CD8-positive, alpha-beta memory T cell (primary cell): ENCODE results near the gene DESI2. TPM values are rescaled to one million over a fixed set of nuclear protein-coding genes. Genes with fewer than 3 reads are reported as not detected.
A peak's percentile ranks its signal among the peaks of the same experiment; 100 is the strongest.

ENCODE experiments used
- CTCF ChIA-PET: fragments of 350-600 bp; sonication (Branson Sonifier 250); formaldehyde crosslinking; loops from one replicate; lab custom pipeline; 2021; ENCODE audit warnings: antibody characterized with exemption; lab: Charles Lee
- POLR2A ChIA-PET: fragments of 350-600 bp; sonication (Branson Sonifier 250); formaldehyde crosslinking; loops from one replicate; lab custom pipeline; 2021; ENCODE audit warnings: antibody characterized with exemption; lab: Charles Lee
- DNase-seq, 5 donors: peaks; one replicate each; pipeline versions ENCODE4 v3.0.0 to v3.0.0-alpha.2; 2020 to 2022; ENCODE audit warnings: mixed read lengths in 1 of 5
- H3K27ac ChIP-seq: one replicate; pipeline ENCODE4 v1.7.0; 2013; ENCODE audit warnings: low read depth, mild to moderate bottlenecking, low read length, moderate library complexity
- H3K27me3 ChIP-seq: 2 replicates; pipeline ENCODE4 v1.7.0; 2013; ENCODE audit warnings: low read length, mild to moderate bottlenecking; ENCODE audit not compliant: insufficient read depth, poor library complexity, severe bottlenecking
- H3K36me3 ChIP-seq: 2 replicates; pipeline ENCODE4 v1.7.0; 2013; ENCODE audit warnings: mild to moderate bottlenecking, low read length, moderate library complexity; ENCODE audit not compliant: insufficient read depth
- H3K4me1 ChIP-seq: 2 replicates; pipeline ENCODE4 v1.7.0; 2013; ENCODE audit warnings: mild to moderate bottlenecking, low read length, moderate library complexity; ENCODE audit not compliant: insufficient read depth
- H3K4me3 ChIP-seq: 2 replicates; pipeline ENCODE4 v1.7.0; 2013; ENCODE audit warnings: mild to moderate bottlenecking, low read length
- H3K9me3 ChIP-seq: 2 replicates; pipeline ENCODE4 v1.7.0; 2013; ENCODE audit warnings: mild to moderate bottlenecking, low read length
- H3K27ac Mint-ChIP-seq, 8 donors: one replicate each; pipeline ENCODE4 v1.8.0; 2020 to 2021; ENCODE audit warnings: mixed read lengths in 8 of 8, mild to moderate bottlenecking in 6 of 8, inconsistent platforms in 3 of 8, moderate library complexity in 3 of 8
- H3K27me3 Mint-ChIP-seq, 2 donors: one replicate each; pipeline ENCODE4 v1.8.0; 2020 to 2021; ENCODE audit warnings: mixed read lengths in 2 of 2, mild to moderate bottlenecking in 1 of 2, moderate library complexity in 1 of 2
- H3K36me3 Mint-ChIP-seq, 3 donors: one replicate each; pipeline ENCODE4 v1.8.0; 2020 to 2021; ENCODE audit warnings: mixed read lengths in 3 of 3, inconsistent platforms in 1 of 3, mild to moderate bottlenecking in 1 of 3
- H3K4me1 Mint-ChIP-seq, 3 donors: one replicate each; pipeline ENCODE4 v1.8.0; 2020 to 2021; ENCODE audit warnings: mixed read lengths in 3 of 3, inconsistent platforms in 1 of 3, mild to moderate bottlenecking in 1 of 3
- H3K4me3 Mint-ChIP-seq, 7 donors: one replicate each; pipeline ENCODE4 v1.8.0; 2020 to 2021; ENCODE audit warnings: mixed read lengths in 7 of 7, mild to moderate bottlenecking in 6 of 7, moderate library complexity in 4 of 7, inconsistent platforms in 2 of 7
- H3K9me3 Mint-ChIP-seq, 5 donors: one replicate each; pipeline ENCODE4 v1.8.0; 2020 to 2022; ENCODE audit warnings: mixed read lengths in 5 of 5, mild to moderate bottlenecking in 3 of 5, moderate library complexity in 2 of 5, inconsistent platforms in 1 of 5
- polyA plus RNA-seq: library from polyadenylated mRNA; unstranded; fragments of 300-500 nt; fragmentation: Illumina TruSeq; gene quantifications from one replicate; pipeline ENCODE4 v1.2.3, GENCODE V29; 2021
- total RNA-seq, 2 experiments: library from RNA; stranded (reverse); gene quantifications; one replicate each; pipeline ENCODE4 v1.2.3, GENCODE V29; 2021

The DESI2 gene
- total and polyA plus RNA-seq, 3 experiments from 2014 or later = 21.4 to 33.7 (median 32.9) TPM

GRCh38 chr1:244710474-244711062 is 57.6 kb downstream of the DESI2 start:
- H3K27ac ChIP-seq = no peak overlapping the region
- CTCF ChIA-PET = no interaction called here

GRCh38 chr1:244712669-244713068 is 59.7 kb downstream of the DESI2 start:
- H3K4me3 ChIP-seq = no peak overlapping the region
- no peaks in the 10 kb centered on the region for H3K9me3 Mint-ChIP-seq
- H3K9me3 ChIP-seq = no peaks in the 10 kb centered on the region
- ChIA-PET POLR2A (no interaction called here), CTCF (no interaction called here)
- no peak overlapping the region for H3K27ac Mint-ChIP-seq
- H3K4me1 ChIP-seq = no peaks in the 10 kb centered on the region
- H3K27me3 Mint-ChIP-seq = no peaks in the 10 kb centered on the region
- DNase-seq = no peak
- H3K36me3 Mint-ChIP-seq = peaks cover 0 to 1% (median 0%) of the 10 kb centered on the region in 3 donors
- H3K36me3 ChIP-seq = no peaks in the 10 kb centered on the region
- H3K4me3 Mint-ChIP-seq = no peak overlapping the region
- H3K27ac ChIP-seq = no peak overlapping the region
- H3K4me1 Mint-ChIP-seq = no peaks in the 10 kb centered on the region
- H3K27me3 ChIP-seq = no peaks in the 10 kb centered on the region

More at GRCh38 chr1:244710474-244711062, 57.6 kb downstream of the DESI2 start:
- Mint-ChIP-seq H3K9me3 (no peaks in the 10 kb centered on the region), H3K4me3 (no peak overlapping the region), H3K27ac (peak overlapping the region in 1 of 8 donors; percentile 48), H3K4me1 (no peaks in the 10 kb centered on the region), H3K27me3 (no peaks in the 10 kb centered on the region), H3K36me3 (peaks cover 0 to 14% (median 11%) of the 10 kb centered on the region in 3 donors)
- H3K4me1 ChIP-seq = no peaks in the 10 kb centered on the region
- no peaks in the 10 kb centered on the region for H3K9me3 ChIP-seq
- H3K36me3 ChIP-seq = no peaks in the 10 kb centered on the region
- no peaks in the 10 kb centered on the region for H3K27me3 ChIP-seq
- POLR2A ChIA-PET = no interaction called here
- H3K4me3 ChIP-seq = no peak overlapping the region
- no peak for DNase-seq

GRCh38 chr1:244713332-244713731 is 60.4 kb downstream of the DESI2 start:
- Histone ChIP-seq H3K4me1 (no peaks in the 10 kb centered on the region), H3K36me3 (no peaks in the 10 kb centered on the region), H3K27me3 (no peaks in the 10 kb centered on the region), H3K9me3 (no peaks in the 10 kb centered on the region), H3K4me3 (no peak overlapping the region), H3K27ac (no peak overlapping the region)
- ChIA-PET CTCF (no interaction called here), POLR2A (no interaction called here)
- H3K27ac Mint-ChIP-seq = no peak overlapping the region
- H3K27me3 Mint-ChIP-seq = no peaks in the 10 kb centered on the region
- peaks cover 0 to 1% (median 0%) of the 10 kb centered on the region in 3 donors for H3K36me3 Mint-ChIP-seq
- DNase-seq = no peak
- no peaks in the 10 kb centered on the region for H3K9me3 Mint-ChIP-seq
- H3K4me3 Mint-ChIP-seq = no peak overlapping the region
- no peaks in the 10 kb centered on the region for H3K4me1 Mint-ChIP-seq

- Mint-ChIP-seq H3K27ac (no peak overlapping the region), H3K9me3 (no peaks in the 10 kb centered on the region), H3K4me1 (peaks cover 9 to 14% (median 11%) of the 10 kb centered on the region in 3 donors), H3K36me3 (peaks cover 0 to 1% (median 0%) of the 10 kb centered on the region in 3 donors), H3K27me3 (peaks cover 10 to 26% of the 10 kb centered on the region in 2 donors), H3K4me3 (peak overlapping the region in 6 of 7 donors; percentile 5 to 82 (median 22))
- POLR2A ChIA-PET = no interaction called here
- CTCF ChIA-PET = no interaction called here
- Histone ChIP-seq H3K27me3 (no peaks in the 10 kb centered on the region), H3K4me3 (no peak overlapping the region), H3K27ac (no peak overlapping the region), H3K4me1 (no peaks in the 10 kb centered on the region), H3K9me3 (no peaks in the 10 kb centered on the region), H3K36me3 (no peaks in the 10 kb centered on the region)
- no peak for DNase-seq
These were observed 75.0 kb downstream of the DESI2 start for GRCh38 chr1:244727871-244728474.

GRCh38 chr1:244730153-244730933 is 77.4 kb downstream of the DESI2 start:
- DNase-seq = peak in 3 of 5 donors; percentile 9 to 52 (median 17)
- no peaks in the 10 kb centered on the region for H3K27me3 ChIP-seq
- Mint-ChIP-seq H3K4me1 (peaks cover 9 to 14% (median 11%) of the 10 kb centered on the region in 3 donors), H3K36me3 (peaks cover 0 to 1% (median 0%) of the 10 kb centered on the region in 3 donors), H3K27me3 (peaks cover 13 to 26% of the 10 kb centered on the region in 2 donors), H3K4me3 (peak overlapping the region; percentile 91 to 97 (median 92)), H3K9me3 (no peaks in the 10 kb centered on the region), H3K27ac (peak overlapping the region in 6 of 8 donors; percentile 22 to 90 (median 74))
- no peak overlapping the region for H3K27ac ChIP-seq
- H3K9me3 ChIP-seq = no peaks in the 10 kb centered on the region
- POLR2A ChIA-PET = interaction anchor here (0.8 kb wide), 1 partner anchor 239 kb away, joined by 3 read pairs; a partner anchor contains a TSS
- H3K4me1 ChIP-seq = no peaks in the 10 kb centered on the region
- CTCF ChIA-PET = no interaction called here
- H3K4me3 ChIP-seq = peak overlapping the region; percentile 33
- no peaks in the 10 kb centered on the region for H3K36me3 ChIP-seq

GRCh38 chr1:244730934-244731434 is 78.1 kb downstream of the DESI2 start:
- no peak for DNase-seq
- POLR2A ChIA-PET = interaction anchor here (0.8 kb wide), 1 partner anchor 238 kb away, joined by 3 read pairs; a partner anchor contains a TSS

GRCh38 chr1:244731651-244732050 is 78.7 kb downstream of the DESI2 start:
- ChIA-PET POLR2A (no interaction called here), CTCF (no interaction called here)
- H3K36me3 ChIP-seq = no peaks in the 10 kb centered on the region
- Mint-ChIP-seq H3K36me3 (peaks cover 0 to 3% (median 1%) of the 10 kb centered on the region in 3 donors), H3K4me1 (peaks cover 9 to 14% (median 11%) of the 10 kb centered on the region in 3 donors), H3K4me3 (peak overlapping the region; percentile 44 to 88 (median 79)), H3K27me3 (peaks cover 13 to 26% of the 10 kb centered on the region in 2 donors), H3K27ac (no peak overlapping the region), H3K9me3 (no peaks in the 10 kb centered on the region)
- no peak for DNase-seq
- no peak overlapping the region for H3K27ac ChIP-seq
- H3K4me3 ChIP-seq = no peak overlapping the region
- no peaks in the 10 kb centered on the region for H3K27me3 ChIP-seq
- H3K9me3 ChIP-seq = no peaks in the 10 kb centered on the region
- H3K4me1 ChIP-seq = no peaks in the 10 kb centered on the region

More at GRCh38 chr1:244730934-244731434, 78.1 kb downstream of the DESI2 start:
- CTCF ChIA-PET = no interaction called here
- H3K27ac ChIP-seq = no peak overlapping the region
- no peaks in the 10 kb centered on the region for H3K9me3 ChIP-seq
- H3K4me3 ChIP-seq = no peak overlapping the region
- Mint-ChIP-seq H3K27ac (peak overlapping the region in 1 of 8 donors; percentile 47), H3K4me3 (peak overlapping the region; percentile 61 to 88 (median 79)), H3K9me3 (no peaks in the 10 kb centered on the region), H3K27me3 (peaks cover 13 to 26% of the 10 kb centered on the region in 2 donors), H3K4me1 (peaks cover 9 to 14% (median 11%) of the 10 kb centered on the region in 3 donors), H3K36me3 (peaks cover 0 to 3% (median 1%) of the 10 kb centered on the region in 3 donors)
- H3K4me1 ChIP-seq = no peaks in the 10 kb centered on the region
- H3K27me3 ChIP-seq = no peaks in the 10 kb centered on the region
- H3K36me3 ChIP-seq = no peaks in the 10 kb centered on the region
